ENCODE data around the gene TAL2. TPM values are rescaled to one million over a fixed set of nuclear protein-coding genes. Genes with fewer than 3 reads are reported as not detected.

TAL2 gene
- total RNA-seq, 1 donor from 2014 or later, result not detected

GRCh38 chr9:105706156-105706555 lies 43.9 kb downstream of the TAL2 start:
- Histone ChIP-seq H3K36me3 (no peaks in the 10 kb centered on the region), H3K4me3 (no peak overlapping the region), H3K9me3 (no peaks in the 10 kb centered on the region), H3K4me1 (no peaks in the 10 kb centered on the region), H3K27me3 (no peaks in the 10 kb centered on the region), H3K27ac (no peak overlapping the region)
- no peak for DNase-seq (ENCODE audit: extremely low spot score in 2 of 2)
- intact Hi-C loops (cut with DNase I), result no loop called here
- TF ChIP-seq POLR2A (IDR thresholded peaks at IDR 0.05) (no peak), POLR2AphosphoS5 (IDR thresholded peaks at IDR 0.05; ENCODE audit: insufficient read depth in 1 of 2, low read depth in 1 of 2) (no peak)

GRCh38 chr9:105708405-105708804 lies 46.1 kb downstream of the TAL2 start:
- Histone ChIP-seq H3K27me3 (no peaks in the 10 kb centered on the region), H3K9me3 (no peaks in the 10 kb centered on the region), H3K4me3 (no peak overlapping the region), H3K4me1 (no peaks in the 10 kb centered on the region), H3K27ac (no peak overlapping the region), H3K36me3 (no peaks in the 10 kb centered on the region)
- TF ChIP-seq CTCF (IDR thresholded peaks at IDR 0.05), result no peak
- TF ChIP-seq POLR2AphosphoS5 (IDR thresholded peaks at IDR 0.05; ENCODE audit: insufficient read depth in 1 of 2, low read depth in 1 of 2), result no peak
- no peak for TF ChIP-seq POLR2A (IDR thresholded peaks at IDR 0.05)
- no peak for DNase-seq (ENCODE audit: extremely low spot score in 2 of 2)
- intact Hi-C loops (cut with DNase I), result no loop called here

- TF ChIP-seq POLR2AphosphoS5 (IDR thresholded peaks at IDR 0.05; ENCODE audit: insufficient read depth in 1 of 2, low read depth in 1 of 2), result no peak
- TF ChIP-seq POLR2A (IDR thresholded peaks at IDR 0.05), result no peak
- no peak for TF ChIP-seq CTCF (IDR thresholded peaks at IDR 0.05)
- intact Hi-C loops (cut with DNase I), result no loop called here
Observed at GRCh38 chr9:105710638-105711037, 48.4 kb downstream of the TAL2 start.

GRCh38 chr9:105711867-105712266 lies 49.6 kb downstream of the TAL2 start:
- TF ChIP-seq POLR2A (IDR thresholded peaks at IDR 0.05), result no peak
- Histone ChIP-seq H3K27me3 (no peaks in the 10 kb centered on the region), H3K4me3 (no peak overlapping the region), H3K4me1 (no peaks in the 10 kb centered on the region), H3K27ac (no peak overlapping the region), H3K36me3 (no peaks in the 10 kb centered on the region), H3K9me3 (no peaks in the 10 kb centered on the region)
- no peak for DNase-seq (ENCODE audit: extremely low spot score in 2 of 2)
- intact Hi-C loops (cut with DNase I), result no loop called here

More at GRCh38 chr9:105710638-105711037, 48.4 kb downstream of the TAL2 start:
- no peaks in the 10 kb centered on the region for H3K27me3 ChIP-seq
- no peaks in the 10 kb centered on the region for H3K9me3 ChIP-seq
- H3K4me3 ChIP-seq, result no peak overlapping the region
- DNase-seq (ENCODE audit: extremely low spot score in 2 of 2), result no peak
- H3K36me3 ChIP-seq, result no peaks in the 10 kb centered on the region
- H3K27ac ChIP-seq, result no peak overlapping the region
- H3K4me1 ChIP-seq, result no peaks in the 10 kb centered on the region

GRCh38 chr9:105712297-105712696 lies 50.0 kb downstream of the TAL2 start:
- no peaks in the 10 kb centered on the region for H3K36me3 ChIP-seq
- no peak overlapping the region for H3K4me3 ChIP-seq
- no peaks in the 10 kb centered on the region for H3K4me1 ChIP-seq
- no peaks in the 10 kb centered on the region for H3K27me3 ChIP-seq
- DNase-seq (ENCODE audit: extremely low spot score in 2 of 2), result no peak
- no peak for TF ChIP-seq POLR2A (IDR thresholded peaks at IDR 0.05)
- no peak for TF ChIP-seq POLR2AphosphoS5 (IDR thresholded peaks at IDR 0.05; ENCODE audit: insufficient read depth in 1 of 2, low read depth in 1 of 2)
- TF ChIP-seq CTCF (IDR thresholded peaks at IDR 0.05), result no peak
- intact Hi-C loops (cut with DNase I), result no loop called here
- no peaks in the 10 kb centered on the region for H3K9me3 ChIP-seq
- H3K27ac ChIP-seq, result no peak overlapping the region

Other genes starting within 250 kb of the TAL2 start
- 4.2 TPM for gene FSD1L, start 214.4 kb upstream of the TAL2 start, total RNA-seq
- 5.9 TPM for gene FKTN, start 104.3 kb upstream of the TAL2 start, total RNA-seq
- 30.4 TPM for gene TMEM38B, start 32.1 kb downstream of the TAL2 start, total RNA-seq

All from vagina (tissue), 2 donors.